Stimulated activated CD4-positive, alpha-beta T cell treated with anti-CD3 and anti-CD28 coated beads, Interleukin-2, amount 100 ng/mL, for 4 hours (primary cell): Measurements from ENCODE around the gene MIPOL1.
"Not testable (repeated sequence)": the region's sequence is repeated elsewhere in the genome, so short reads cannot be mapped to it uniquely, and the experiment has no call there.

Experiments used
- DNase-seq: peaks from one replicate; pipeline ENCODE4 v3.0.0-alpha.2; 2020; ENCODE audit warnings: low read depth

Gene MIPOL1

GRCh38 chr14:37197421-37198272, at the start of gene MIPOL1:
MIPOL1 (plus strand) TSS chr14:37197937; CDS start chr14:37247889, 49,952 bp downstream.
- no peak for DNase-seq

GRCh38 chr14:37150414-37150813, 47.3 kb upstream of the MIPOL1 start:
- DNase-seq, result no peak

- no peak for DNase-seq
Observed at GRCh38 chr14:37153005-37153404, 44.7 kb upstream of the MIPOL1 start.

GRCh38 chr14:37153483-37153882, 44.3 kb upstream of the MIPOL1 start:
- DNase-seq, result no peak

- DNase-seq, result no peak
Observed at GRCh38 chr14:37157987-37158386, 39.8 kb upstream of the MIPOL1 start.

- DNase-seq, result not testable (repeated sequence)
Observed at GRCh38 chr14:37162307-37162706, 35.4 kb upstream of the MIPOL1 start.

- no peak for DNase-seq
Observed at GRCh38 chr14:37165794-37166193, 31.9 kb upstream of the MIPOL1 start.

GRCh38 chr14:37167151-37168047, 30.3 kb upstream of the MIPOL1 start:
- DNase-seq, result no peak

GRCh38 chr14:37168721-37169120, 29.0 kb upstream of the MIPOL1 start:
- DNase-seq, result no peak

GRCh38 chr14:37170237-37170636, 27.5 kb upstream of the MIPOL1 start:
- no peak for DNase-seq

- DNase-seq, result no peak
Observed at GRCh38 chr14:37170993-37171392, 26.7 kb upstream of the MIPOL1 start.

GRCh38 chr14:37171678-37172023, 26.1 kb upstream of the MIPOL1 start:
- DNase-seq, result no peak

GRCh38 chr14:37172024-37172869, 25.5 kb upstream of the MIPOL1 start, which contains the start of gene SLC25A21:
SLC25A21 (minus strand) TSS chr14:37172606.
- DNase-seq, result no peak

GRCh38 chr14:37172936-37173614, 24.7 kb upstream of the MIPOL1 start:
- DNase-seq, result no peak

- no peak for DNase-seq
Observed at GRCh38 chr14:37179896-37180502, 17.7 kb upstream of the MIPOL1 start.

- DNase-seq, result not testable (repeated sequence)
Observed at GRCh38 chr14:37180886-37181285, 16.9 kb upstream of the MIPOL1 start.

GRCh38 chr14:37181441-37181840, 16.3 kb upstream of the MIPOL1 start:
- no peak for DNase-seq

- not testable (repeated sequence) for DNase-seq
Observed at GRCh38 chr14:37184520-37184919, 13.2 kb upstream of the MIPOL1 start.

- no peak for DNase-seq
Observed at GRCh38 chr14:37185670-37186069, 12.1 kb upstream of the MIPOL1 start.

GRCh38 chr14:37186865-37187264, 10.9 kb upstream of the MIPOL1 start:
- no peak for DNase-seq

GRCh38 chr14:37187294-37187693, 10.4 kb upstream of the MIPOL1 start:
- DNase-seq, result no peak
